ENCODE measurements around the gene TAOK3.

- no peak for TF ChIP-seq EZH2 (IDR thresholded peaks at IDR 0.05; ENCODE audit: low read depth)
- no peak for TF ChIP-seq CTCF (conservative IDR thresholded peaks at IDR 0.05)
Measured at GRCh38 chr12:118391836-118392235, 19.1 kb upstream of the TAOK3 start.
